Activated naive CD4-positive, alpha-beta T cell treated with anti-CD3 and anti-CD28 coated beads, Interleukin-2, amount 50 U/mL, for 72 hours (primary cell): ENCODE results near the gene EHMT1. TPM values are rescaled to one million over a fixed set of nuclear protein-coding genes. Genes with fewer than 3 reads are reported as not detected.

Experiments
- ATAC-seq, 2 donors: fragments of 150-1000 bp; cut with Tn5 transposase; 2 replicates each; pipeline ENCODE4 v1.10.0; 2021; ENCODE audit warnings: mild to moderate bottlenecking in 2 of 2, moderate library complexity in 2 of 2
- DNase-seq, 2 donors: peaks; one replicate each; pipeline ENCODE4 v3.0.0; 2021 to 2022; ENCODE audit warnings: low spot score in 2 of 2
- H3K27ac Mint-ChIP-seq, 2 donors: one replicate each; pipeline ENCODE4 v1.8.0; 2022; ENCODE audit warnings: mild to moderate bottlenecking in 2 of 2, mixed read lengths in 2 of 2
- H3K36me3 Mint-ChIP-seq, 2 donors: one replicate each; pipeline ENCODE4 v1.8.0; 2022; ENCODE audit warnings: mixed read lengths in 2 of 2
- H3K9me3 Mint-ChIP-seq, 2 donors: one replicate each; pipeline ENCODE4 v1.8.0; 2022; ENCODE audit warnings: mixed read lengths in 2 of 2
- total RNA-seq, 2 donors: library from RNA; stranded (reverse); gene quantifications; one replicate each; pipeline ENCODE4 v1.2.3, GENCODE V29; 2022

Gene EHMT1
- 10 to 100 TPM; 80.4 to 85.0 TPM for total RNA-seq

GRCh38 chr9:137618105-137619067 is at the start of gene EHMT1:
EHMT1 (plus strand) TSS chr9:137619005; CDS start chr9:137619029, 24 bp downstream.
- peak within 1 kb of the TSS; percentile 89 to 95 for H3K27ac Mint-ChIP-seq
- DNase-seq (peak; percentile 95 to 96), ATAC-seq (peak; percentile 82 to 87)
- no peaks in the 10 kb centered on the region for H3K9me3 Mint-ChIP-seq
- H3K36me3 Mint-ChIP-seq = peaks cover 13 to 20% of the 10 kb centered on the region in 2 donors

- DNase-seq (no peak), ATAC-seq (no peak)
- H3K9me3 Mint-ChIP-seq = no peaks in the 10 kb centered on the region
- peaks cover 6 to 10% of the 10 kb centered on the region in 2 donors for H3K36me3 Mint-ChIP-seq
- peak overlapping the region in 1 of 2 donors; percentile 37 for H3K27ac Mint-ChIP-seq
Observed at GRCh38 chr9:137569609-137570203, 49.1 kb upstream of the EHMT1 start.

- DNase-seq (no peak), ATAC-seq (no peak)
- Mint-ChIP-seq H3K36me3 (peaks cover 12 to 13% of the 10 kb centered on the region in 2 donors), H3K9me3 (no peaks in the 10 kb centered on the region), H3K27ac (peak overlapping the region in 1 of 2 donors; percentile 7)
Observed at GRCh38 chr9:137570566-137570965, 48.2 kb upstream of the EHMT1 start.

- ATAC-seq = no peak
- no peak for DNase-seq
- H3K27ac Mint-ChIP-seq = no peak overlapping the region
- no peaks in the 10 kb centered on the region for H3K9me3 Mint-ChIP-seq
- peaks cover 14 to 15% of the 10 kb centered on the region in 2 donors for H3K36me3 Mint-ChIP-seq
Observed at GRCh38 chr9:137574192-137574591, 44.6 kb upstream of the EHMT1 start.

GRCh38 chr9:137575364-137575715 is 43.5 kb upstream of the EHMT1 start:
- Mint-ChIP-seq H3K36me3 (peaks cover 14 to 15% of the 10 kb centered on the region in 2 donors), H3K9me3 (no peaks in the 10 kb centered on the region), H3K27ac (peak overlapping the region; percentile 24 to 85)
- no peak for ATAC-seq
- no peak for DNase-seq

- H3K27ac Mint-ChIP-seq = peak overlapping the region; percentile 24 to 85
- peaks cover 14 to 15% of the 10 kb centered on the region in 2 donors for H3K36me3 Mint-ChIP-seq
- ATAC-seq (no peak), DNase-seq (no peak)
- H3K9me3 Mint-ChIP-seq = no peaks in the 10 kb centered on the region
Observed at GRCh38 chr9:137575716-137576411, 42.9 kb upstream of the EHMT1 start.

- ATAC-seq (peak; percentile 99), DNase-seq (peak; percentile 93 to 99)
- Mint-ChIP-seq H3K9me3 (no peaks in the 10 kb centered on the region), H3K27ac (peak within 1 kb of the TSS; percentile 55 to 68), H3K36me3 (peaks cover 6 to 9% of the 10 kb centered on the region in 2 donors)
Observed at GRCh38 chr9:137578518-137579258, 40.1 kb upstream of the EHMT1 start, which contains the start of gene DPH7. DPH7 (minus strand) TSS chr9:137578925; CDS start chr9:137578777, 148 bp downstream.

- peak overlapping the region; percentile 55 to 68 for H3K27ac Mint-ChIP-seq
- H3K9me3 Mint-ChIP-seq = no peaks in the 10 kb centered on the region
- DNase-seq = no peak
- H3K36me3 Mint-ChIP-seq = peaks cover 6 to 9% of the 10 kb centered on the region in 2 donors
- no peak for ATAC-seq
Observed at GRCh38 chr9:137579259-137579604, 39.6 kb upstream of the EHMT1 start.

- no peak for ATAC-seq
- Mint-ChIP-seq H3K9me3 (no peaks in the 10 kb centered on the region), H3K27ac (peak overlapping the region in 1 of 2 donors; percentile 68), H3K36me3 (peaks cover 4% of the 10 kb centered on the region in 2 donors)
- DNase-seq = no peak
Observed at GRCh38 chr9:137580209-137580953, 38.4 kb upstream of the EHMT1 start.

- ATAC-seq (no peak), DNase-seq (no peak)
- peaks cover 0 to 2% of the 10 kb centered on the region in 2 donors for H3K36me3 Mint-ChIP-seq
- no peaks in the 10 kb centered on the region for H3K9me3 Mint-ChIP-seq
- H3K27ac Mint-ChIP-seq = no peak overlapping the region
Observed at GRCh38 chr9:137580954-137581322, 37.9 kb upstream of the EHMT1 start.

- ATAC-seq = no peak
- H3K27ac Mint-ChIP-seq = no peak overlapping the region
- no peaks in the 10 kb centered on the region for H3K9me3 Mint-ChIP-seq
Observed at GRCh38 chr9:137581361-137582285, 37.2 kb upstream of the EHMT1 start.

GRCh38 chr9:137582286-137582860 is 36.4 kb upstream of the EHMT1 start:
- Mint-ChIP-seq H3K9me3 (no peaks in the 10 kb centered on the region), H3K27ac (no peak overlapping the region), H3K36me3 (peaks cover 0 to 9% of the 10 kb centered on the region in 2 donors)
- ATAC-seq = no peak
- no peak for DNase-seq

More at GRCh38 chr9:137581361-137582285, 37.2 kb upstream of the EHMT1 start:
- DNase-seq = no peak
- H3K36me3 Mint-ChIP-seq = peaks cover 0 to 5% of the 10 kb centered on the region in 2 donors

- ATAC-seq (no peak), DNase-seq (no peak)
- peak overlapping the region; percentile 5 to 82 for H3K27ac Mint-ChIP-seq
- H3K9me3 Mint-ChIP-seq = no peaks in the 10 kb centered on the region
- H3K36me3 Mint-ChIP-seq = peaks cover 0 to 17% of the 10 kb centered on the region in 2 donors
Observed at GRCh38 chr9:137583347-137583746, 35.5 kb upstream of the EHMT1 start.

- Mint-ChIP-seq H3K9me3 (no peaks in the 10 kb centered on the region), H3K36me3 (peaks cover 0 to 20% of the 10 kb centered on the region in 2 donors), H3K27ac (no peak overlapping the region)
- ATAC-seq (no peak), DNase-seq (no peak)
Observed at GRCh38 chr9:137583957-137584356, 34.8 kb upstream of the EHMT1 start.
